ENCODE results near the gene MMP20.

MMP20 gene

GRCh38 chr11:102622258-102622657, 2.9 kb downstream of the MMP20 start:
- TF ChIP-seq CTCF (conservative IDR thresholded peaks at IDR 0.05; ENCODE audit: low read depth, low read length) = no peak
- no peaks in the 10 kb centered on the region for H4K20me1 ChIP-seq (ENCODE audit: insufficient read depth)
- no peak overlapping the region for H2AFZ ChIP-seq (ENCODE audit: low read depth)
- H3K27me3 ChIP-seq (ENCODE audit: insufficient read depth, low read depth) = no peaks in the 10 kb centered on the region
- H3K4me2 ChIP-seq = no peak overlapping the region
- no peaks in the 10 kb centered on the region for H3K4me1 ChIP-seq (ENCODE audit: low read depth, poor library complexity, severe bottlenecking)
- no peaks in the 10 kb centered on the region for H3K79me2 ChIP-seq (ENCODE audit: insufficient read depth, low read depth)
- H3K4me3 ChIP-seq (IDR thresholded peaks at IDR 0.05; ENCODE audit: insufficient read depth, low read depth, low read length) = no peak overlapping the region
- H3K27ac ChIP-seq = no peak overlapping the region
- H3K36me3 ChIP-seq (ENCODE audit: insufficient read depth) = no peaks in the 10 kb centered on the region
- H3K9ac ChIP-seq = no peak overlapping the region

DNA sequence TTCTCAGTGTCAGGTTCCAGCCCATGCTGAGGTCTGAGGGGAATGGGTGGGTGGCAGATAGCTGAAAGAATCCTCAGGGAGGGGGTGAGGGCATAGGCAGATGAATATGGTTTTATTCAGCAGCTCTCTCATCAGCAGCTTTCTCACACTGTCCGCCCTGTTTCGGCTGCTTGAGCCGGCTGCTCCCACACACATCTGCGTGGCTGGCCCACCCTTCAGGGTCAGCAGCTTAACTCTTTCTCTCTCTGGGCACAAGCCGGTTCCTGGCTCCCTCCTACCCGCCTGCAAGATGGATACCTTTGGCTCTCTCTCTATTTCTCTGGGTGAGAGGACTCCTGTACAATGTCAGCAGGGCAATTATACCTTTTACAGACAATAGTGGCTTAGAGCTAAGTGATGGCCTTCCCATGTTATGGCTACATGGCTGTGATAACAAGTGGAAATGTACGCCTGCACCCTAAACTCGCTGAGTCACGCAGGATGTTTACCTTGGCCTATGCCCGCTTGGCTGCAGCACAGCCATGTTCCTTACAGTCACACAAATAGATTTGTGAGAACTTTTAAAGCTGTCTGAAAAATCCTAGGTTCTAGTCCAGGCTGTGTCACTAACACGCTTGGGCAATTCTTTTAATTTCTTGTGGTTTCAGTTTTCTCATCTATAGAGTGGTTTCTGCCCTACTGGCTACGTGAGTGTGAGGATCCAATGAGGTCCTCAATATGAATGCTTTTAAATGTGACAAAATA, 4.1 kb downstream of the MMP20 start:
- Histone ChIP-seq H3K9ac (no peak overlapping the region), H3K4me2 (no peak overlapping the region), H3K79me2 (ENCODE audit: insufficient read depth, low read depth) (no peaks in the 10 kb centered on the region), H2AFZ (ENCODE audit: low read depth) (no peak overlapping the region), H3K4me1 (ENCODE audit: low read depth, poor library complexity, severe bottlenecking) (no peaks in the 10 kb centered on the region), H3K27ac (no peak overlapping the region), H3K27me3 (ENCODE audit: insufficient read depth, low read depth) (no peaks in the 10 kb centered on the region), H3K36me3 (ENCODE audit: insufficient read depth) (no peaks in the 10 kb centered on the region), H3K4me3 (IDR thresholded peaks at IDR 0.05; ENCODE audit: insufficient read depth, low read depth, low read length) (no peak overlapping the region), H4K20me1 (ENCODE audit: insufficient read depth) (no peaks in the 10 kb centered on the region)
- no peak for TF ChIP-seq CTCF (conservative IDR thresholded peaks at IDR 0.05; ENCODE audit: low read depth, low read length)

DNA sequence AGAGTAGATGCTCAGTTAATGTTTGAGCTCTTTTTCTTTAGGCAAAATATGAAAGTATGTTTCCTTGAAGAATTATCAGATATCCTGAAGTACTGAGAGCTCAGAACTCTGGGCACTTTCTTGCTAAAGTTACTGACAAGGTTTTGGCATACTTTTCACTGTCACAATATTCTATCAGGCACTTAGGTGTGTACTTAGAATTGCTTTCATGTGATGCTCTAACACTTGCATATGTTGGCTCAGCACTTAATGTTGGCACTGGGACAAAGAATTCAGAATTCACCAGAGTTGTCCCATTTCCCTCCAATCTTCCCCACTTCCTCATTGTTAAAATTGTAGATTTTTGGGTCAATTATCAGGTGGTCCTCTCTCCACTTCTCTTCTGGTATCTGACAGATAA, 5.0 kb downstream of the MMP20 start:
- Histone ChIP-seq H3K4me3 (IDR thresholded peaks at IDR 0.05; ENCODE audit: insufficient read depth, low read depth, low read length) (no peak overlapping the region), H3K36me3 (ENCODE audit: insufficient read depth) (no peaks in the 10 kb centered on the region), H3K27me3 (ENCODE audit: insufficient read depth, low read depth) (no peaks in the 10 kb centered on the region), H3K27ac (no peak overlapping the region), H4K20me1 (ENCODE audit: insufficient read depth) (no peaks in the 10 kb centered on the region), H3K4me1 (ENCODE audit: low read depth, poor library complexity, severe bottlenecking) (no peaks in the 10 kb centered on the region), H3K79me2 (ENCODE audit: insufficient read depth, low read depth) (no peaks in the 10 kb centered on the region), H3K4me2 (no peak overlapping the region), H3K9ac (no peak overlapping the region), H2AFZ (ENCODE audit: low read depth) (no peak overlapping the region)
- TF ChIP-seq CTCF (conservative IDR thresholded peaks at IDR 0.05; ENCODE audit: low read depth, low read length) = no peak

DNA sequence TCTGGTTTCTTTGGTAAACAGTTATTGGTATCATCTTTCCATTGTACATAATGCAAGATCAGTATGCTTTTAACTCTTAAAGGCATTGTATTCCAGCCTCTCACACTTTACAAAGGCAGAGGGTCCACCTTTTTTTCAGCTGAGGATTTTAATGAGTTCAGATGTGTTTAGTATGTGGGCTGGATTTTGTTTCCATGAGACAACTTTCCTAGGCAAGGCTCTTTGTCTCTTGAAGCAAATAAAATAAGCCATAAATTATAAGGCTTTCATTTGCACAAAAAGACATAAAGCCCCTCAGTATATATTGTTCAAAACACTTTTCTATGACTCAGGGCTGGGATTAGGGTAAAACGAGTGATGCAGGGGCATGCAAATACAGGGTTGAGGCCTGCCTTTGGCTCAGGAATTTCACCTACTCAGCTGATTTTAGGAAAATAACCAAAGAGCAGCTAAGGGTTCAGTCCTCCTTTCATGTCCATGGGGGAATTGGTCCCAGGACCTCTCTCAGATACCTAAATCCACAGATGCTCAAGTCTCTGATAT, 7.6 kb downstream of the MMP20 start:
- H3K4me2 ChIP-seq = no peak overlapping the region
- no peak for TF ChIP-seq CTCF (conservative IDR thresholded peaks at IDR 0.05; ENCODE audit: low read depth, low read length)
- H3K27ac ChIP-seq = no peak overlapping the region
- H3K4me1 ChIP-seq (ENCODE audit: low read depth, poor library complexity, severe bottlenecking) = peaks cover 6% of the 10 kb centered on the region
- H3K79me2 ChIP-seq (ENCODE audit: insufficient read depth, low read depth) = no peaks in the 10 kb centered on the region
- no peaks in the 10 kb centered on the region for H3K27me3 ChIP-seq (ENCODE audit: insufficient read depth, low read depth)
- H2AFZ ChIP-seq (ENCODE audit: low read depth) = no peak overlapping the region
- H3K36me3 ChIP-seq (ENCODE audit: insufficient read depth) = no peaks in the 10 kb centered on the region
- H3K9ac ChIP-seq = no peak overlapping the region
- no peak overlapping the region for H3K4me3 ChIP-seq (IDR thresholded peaks at IDR 0.05; ENCODE audit: insufficient read depth, low read depth, low read length)
- H4K20me1 ChIP-seq (ENCODE audit: insufficient read depth) = no peaks in the 10 kb centered on the region

Data from KMS-11 (cell line).